Stimulated activated CD4-positive, alpha-beta T cell treated with anti-CD3 and anti-CD28 coated beads, Interleukin-1b, Interleukin-23, amount 100 ng/mL, for 4 hours (primary cell): ENCODE results near the gene WTAP.
A peak's percentile ranks its signal among the peaks of the same experiment; 100 is the strongest.
"Not testable (repeated sequence)": the region's sequence is repeated elsewhere in the genome, so short reads cannot be mapped to it uniquely, and the experiment has no call there.

Experiments
- DNase-seq, 2 donors: peaks; one replicate each; pipeline ENCODE4 v3.0.0-alpha.2; 2020; ENCODE audit warnings: low read depth in 2 of 2

Gene WTAP

GRCh38 chr6:159693894-159694545, 33.3 kb upstream of the WTAP start:
- no peak for DNase-seq

- no peak for DNase-seq
Observed at GRCh38 chr6:159695984-159696383, 31.3 kb upstream of the WTAP start.

- no peak for DNase-seq
Observed at GRCh38 chr6:159700970-159701369, 26.3 kb upstream of the WTAP start.

GRCh38 chr6:159701413-159701999, 25.8 kb upstream of the WTAP start:
- no peak for DNase-seq

GRCh38 chr6:159710603-159711002, 16.7 kb upstream of the WTAP start:
- not testable (repeated sequence) for DNase-seq

GRCh38 chr6:159712389-159712788, 14.9 kb upstream of the WTAP start:
- not testable (repeated sequence) for DNase-seq

GRCh38 chr6:159713984-159714383, 13.3 kb upstream of the WTAP start:
- DNase-seq, result no peak

- no peak for DNase-seq
Observed at GRCh38 chr6:159714404-159714803, 12.9 kb upstream of the WTAP start.

- DNase-seq, result no peak
Observed at GRCh38 chr6:159715166-159715565, 12.1 kb upstream of the WTAP start.

- no peak for DNase-seq
Observed at GRCh38 chr6:159715605-159716004, 11.7 kb upstream of the WTAP start.

- no peak for DNase-seq
Observed at GRCh38 chr6:159716247-159717096, 10.8 kb upstream of the WTAP start.

- no peak for DNase-seq
Observed at GRCh38 chr6:159718634-159719033, 8.7 kb upstream of the WTAP start.

- DNase-seq, result no peak
Observed at GRCh38 chr6:159719287-159719686, 8.0 kb upstream of the WTAP start.

- DNase-seq, result peak in 1 of 2 donors; percentile 25
Observed at GRCh38 chr6:159720708-159721107, 6.6 kb upstream of the WTAP start.

- not testable (repeated sequence) for DNase-seq
Observed at GRCh38 chr6:159721981-159722380, 5.3 kb upstream of the WTAP start.

GRCh38 chr6:159722655-159723054, 4.7 kb upstream of the WTAP start:
- DNase-seq, result no peak

- DNase-seq, result no peak
Observed at GRCh38 chr6:159723259-159723658, 4.0 kb upstream of the WTAP start.

- DNase-seq, result no peak
Observed at GRCh38 chr6:159724778-159725177, 2.5 kb upstream of the WTAP start.

- not testable (repeated sequence) for DNase-seq
Observed at GRCh38 chr6:159725208-159725607, 2.1 kb upstream of the WTAP start.

GRCh38 chr6:159726255-159726917, 920 bp upstream of the WTAP start:
- DNase-seq, result no peak

- DNase-seq, result peak in 1 of 2 donors; percentile 47
Observed at GRCh38 chr6:159727717-159728445, 575 bp downstream of the WTAP start.
